H9 (cell line): Measurements from ENCODE around the gene RARS1. TPM values are rescaled to one million over a fixed set of nuclear protein-coding genes. Genes with fewer than 3 reads are reported as not detected.

ENCODE experiments used
- DNase-seq: peaks from one replicate; pipeline ENCODE4 v3.0.0-alpha.2; 2017
- H2AFZ ChIP-seq: one replicate; pipeline ENCODE4 v1.6.1; 2013; ENCODE audit warnings: mild to moderate bottlenecking, low read length, control low read depth, moderate library complexity
- H2AK5ac ChIP-seq: 2 replicates; pipeline ENCODE4 v1.6.1; 2013; ENCODE audit warnings: low read length, control low read depth, mixed read lengths; ENCODE audit not compliant: insufficient read length
- H2BK120ac ChIP-seq: one replicate; pipeline ENCODE4 v1.6.1; 2013; ENCODE audit warnings: low read depth, mild to moderate bottlenecking, low read length, control low read depth, inconsistent platforms; ENCODE audit not compliant: poor library complexity, severe bottlenecking
- H2BK12ac ChIP-seq: 2 replicates; pipeline ENCODE4 v1.6.1; 2013; ENCODE audit warnings: low read length, control low read depth, mixed read lengths, low read depth; ENCODE audit not compliant: insufficient read length
- H2BK15ac ChIP-seq: 2 replicates; pipeline ENCODE4 v1.6.1; 2013; ENCODE audit warnings: low read depth, low read length, control low read depth
- H2BK20ac ChIP-seq: one replicate; pipeline ENCODE4 v1.6.1; 2013; ENCODE audit warnings: low read depth, mild to moderate bottlenecking, low read length, control low read depth, inconsistent platforms; ENCODE audit not compliant: poor library complexity, severe bottlenecking
- H2BK5ac ChIP-seq: 2 replicates; pipeline ENCODE4 v1.6.1; 2013; ENCODE audit warnings: low read length, control low read depth, mixed read lengths; ENCODE audit not compliant: insufficient read length
- H3K14ac ChIP-seq: 2 replicates; pipeline ENCODE4 v1.6.1; 2013; ENCODE audit warnings: low read length, control low read depth; ENCODE audit not compliant: insufficient read depth
- H3K18ac ChIP-seq: 2 replicates; pipeline ENCODE4 v1.6.1; 2013; ENCODE audit warnings: low read depth, mild to moderate bottlenecking, mixed read lengths, low read length, control low read depth; ENCODE audit not compliant: insufficient read length
- H3K23ac ChIP-seq: 2 replicates; pipeline ENCODE4 v1.6.1; 2013; ENCODE audit warnings: low read length, control low read depth, mixed read lengths, low read depth; ENCODE audit not compliant: insufficient read length
- H3K23me2 ChIP-seq: 2 replicates; pipeline ENCODE4 v1.6.1; 2013; ENCODE audit warnings: low read depth, mild to moderate bottlenecking, mixed read lengths, low read length, control low read depth; ENCODE audit not compliant: insufficient read length, poor library complexity, severe bottlenecking
- H3K27ac ChIP-seq: 2 replicates; pipeline ENCODE4 v1.5.1; 2013; ENCODE audit warnings: low read length, control low read depth, mixed read lengths, low read depth; ENCODE audit not compliant: insufficient read length
- H3K27me3 ChIP-seq: 2 replicates; pipeline ENCODE4 v1.6.1; 2013; ENCODE audit warnings: low read length, control low read depth, inconsistent platforms; ENCODE audit not compliant: insufficient read depth
- H3K4ac ChIP-seq: 2 replicates; pipeline ENCODE4 v1.6.1; 2013; ENCODE audit warnings: low read depth, mild to moderate bottlenecking, control low read depth, inconsistent platforms, low read length, moderate library complexity
- H3K4me1 ChIP-seq: 2 replicates; pipeline ENCODE4 v1.6.1; 2013; ENCODE audit warnings: low read length, control low read depth, inconsistent platforms; ENCODE audit not compliant: insufficient read depth
- H3K4me2 ChIP-seq: 2 replicates; pipeline ENCODE4 v1.6.1; 2013; ENCODE audit warnings: low read length, control low read depth, mixed read lengths; ENCODE audit not compliant: insufficient read length, insufficient read depth
- H3K56ac ChIP-seq: 2 replicates; pipeline ENCODE4 v1.6.1; 2013; ENCODE audit warnings: low read depth, mild to moderate bottlenecking, mixed read lengths, low read length, control low read depth; ENCODE audit not compliant: insufficient read length
- H3K79me1 ChIP-seq: 2 replicates; pipeline ENCODE4 v1.6.1; 2013; ENCODE audit warnings: low read depth, mild to moderate bottlenecking, moderate library complexity, low read length, control low read depth, inconsistent platforms; ENCODE audit not compliant: insufficient read depth, poor library complexity, severe bottlenecking
- H3K79me2 ChIP-seq: 2 replicates; pipeline ENCODE4 v1.6.1; 2013; ENCODE audit warnings: low read length, control low read depth, inconsistent platforms; ENCODE audit not compliant: insufficient read depth
- H3K9ac ChIP-seq: 2 replicates; pipeline ENCODE4 v1.6.1; 2013; ENCODE audit warnings: low read length, control low read depth, mixed read lengths; ENCODE audit not compliant: insufficient read length; ENCODE audit errors: extremely low read depth
- H3K9me3 ChIP-seq: one replicate; pipeline ENCODE4 v1.6.1; 2013; ENCODE audit warnings: low read depth, low read length, inconsistent platforms; ENCODE audit not compliant: control insufficient read depth
- H3T11ph ChIP-seq: one replicate; pipeline ENCODE4 v1.6.1; 2013; ENCODE audit warnings: mild to moderate bottlenecking, low read length, control low read depth, inconsistent platforms
- H4K20me1 ChIP-seq: one replicate; pipeline ENCODE4 v1.6.1; 2013; ENCODE audit not compliant: control insufficient read depth, insufficient read length, insufficient read depth
- H4K5ac ChIP-seq: 2 replicates; pipeline ENCODE4 v1.6.1; 2013; ENCODE audit warnings: low read depth, mild to moderate bottlenecking, mixed read lengths, low read length, control low read depth; ENCODE audit not compliant: insufficient read length
- H4K8ac ChIP-seq: replicated peaks from 2 replicates; pipeline ENCODE4 v1.6.1; 2013; ENCODE audit warnings: low read length, control low read depth, mixed read lengths, low read depth; ENCODE audit not compliant: insufficient read length
- H4K91ac ChIP-seq: 2 replicates; pipeline ENCODE4 v1.6.1; 2013; ENCODE audit warnings: low read depth, mild to moderate bottlenecking, moderate library complexity, mixed read lengths, low read length, control low read depth; ENCODE audit not compliant: insufficient read length
- H3K27ac Mint-ChIP-seq, 3 experiments: 2 replicates in 2 of 3; 3 replicates in 1 of 3; pipeline ENCODE4 v1.8.0; 2020 to 2021; ENCODE audit warnings: mixed read lengths in 3 of 3, mild to moderate bottlenecking in 1 of 3, moderate library complexity in 1 of 3
- H3K27me3 Mint-ChIP-seq: 2 replicates; pipeline ENCODE4 v1.8.0; 2021; ENCODE audit warnings: low read depth, mild to moderate bottlenecking, moderate library complexity, mixed read lengths
- H3K36me3 Mint-ChIP-seq, 3 experiments: 2 replicates in 2 of 3; 3 replicates in 1 of 3; pipeline ENCODE4 v1.8.0; 2020 to 2021; ENCODE audit warnings: low read depth in 3 of 3, mixed read lengths in 3 of 3; ENCODE audit not compliant: insufficient read depth in 1 of 3
- H3K4me1 Mint-ChIP-seq, 2 experiments: 2 replicates each; pipeline ENCODE4 v1.8.0; 2020; ENCODE audit warnings: mixed read lengths in 2 of 2
- H3K4me3 Mint-ChIP-seq, 2 experiments: 2 replicates in 1 of 2; 3 replicates in 1 of 2; pipeline ENCODE4 v1.8.0; 2020 to 2021; ENCODE audit warnings: mild to moderate bottlenecking in 2 of 2, mixed read lengths in 2 of 2, moderate library complexity in 1 of 2
- H3K9me3 Mint-ChIP-seq, 2 experiments: 2 replicates in 1 of 2; 3 replicates in 1 of 2; pipeline ENCODE4 v1.8.0; 2020; ENCODE audit warnings: mild to moderate bottlenecking in 2 of 2, mixed read lengths in 2 of 2, moderate library complexity in 1 of 2
- CTCF ChIP-seq: fragments of 200-600 bp; sonication (generic); conservative IDR thresholded peaks from 3 replicates; pipeline ENCODE4 v1.8.0; 2021; ENCODE audit warnings: antibody characterized with exemption, mild to moderate bottlenecking
- WGBS: extraction: QIAGEN DNeasy Blood & Tissue Kit; methylation state at CpG from one replicate; pipeline ENCODE4 v1.1.7; 2013; ENCODE audit warnings: missing lambda C conversion rate, low lambda C conversion rate, mixed read lengths; ENCODE audit not compliant: insufficient read length; ENCODE audit errors: extremely low coverage; 5-methylcytosine and 5-hydroxymethylcytosine counted together
- total RNA-seq: library from RNA; stranded (reverse); gene quantifications from 2 replicates; pipeline ENCODE4 v1.2.1, GENCODE V29; 2021

Gene RARS1
- total RNA-seq, 1 experiment from 2014 or later = 108 TPM

GRCh38 chr5:168477060-168477459 is 9.2 kb upstream of the RARS1 start:
- Mint-ChIP-seq H3K4me1 (peaks cover 0 to 5% of the 10 kb centered on the region in 2 experiments; a peak in 2 of 4 replicates), H3K9me3 (no peaks in the 10 kb centered on the region), H3K27ac (no peak overlapping the region), H3K27me3 (peaks cover 2% of the 10 kb centered on the region), H3K4me3 (no peak overlapping the region), H3K36me3 (peaks cover 0 to 2% (median 0%) of the 10 kb centered on the region in 3 experiments; a peak in 2 of 7 replicates)
- no peak overlapping the region for H2BK120ac ChIP-seq
- H3K9ac ChIP-seq = no peak overlapping the region
- no peak overlapping the region for H3K56ac ChIP-seq
- no peak overlapping the region for H2BK5ac ChIP-seq
- H3K9me3 ChIP-seq = no peaks in the 10 kb centered on the region
- H3K4ac ChIP-seq = no peak overlapping the region
- no peak overlapping the region for H3K4me2 ChIP-seq
- H4K8ac ChIP-seq = no peak overlapping the region
- H2AK5ac ChIP-seq = no peak overlapping the region
- no peak overlapping the region for H2BK12ac ChIP-seq
- no peak overlapping the region for H2BK20ac ChIP-seq
- no peak overlapping the region for H4K5ac ChIP-seq
- no peak overlapping the region for H3T11ph ChIP-seq
- H3K79me2 ChIP-seq = no peaks in the 10 kb centered on the region
- no peak for TF ChIP-seq CTCF
- H3K4me1 ChIP-seq = no peaks in the 10 kb centered on the region
- no peak overlapping the region for H2AFZ ChIP-seq
- H3K23ac ChIP-seq = no peak overlapping the region
- no peak overlapping the region for H3K18ac ChIP-seq
- H3K14ac ChIP-seq = no peak overlapping the region
- H2BK15ac ChIP-seq = no peak overlapping the region
- no peak overlapping the region for H3K27ac ChIP-seq
- H3K27me3 ChIP-seq = no peaks in the 10 kb centered on the region
- H4K91ac ChIP-seq = no peak overlapping the region
- no peak for DNase-seq
- no peaks in the 10 kb centered on the region for H3K79me1 ChIP-seq
- no peaks in the 10 kb centered on the region for H3K23me2 ChIP-seq
- H4K20me1 ChIP-seq = no peaks in the 10 kb centered on the region
- WGBS = no CpG with 5 or more reads among the region's 7 CpGs
